Liver (tissue), 9 donors: ENCODE measurements around the gene PLEKHO2. TPM values are rescaled to one million over a fixed set of nuclear protein-coding genes. Genes with fewer than 3 reads are reported as not detected.

Experiments used
- DNase-seq: peaks from one replicate; pipeline ENCODE4 v3.0.0-alpha.2; 2017; ENCODE audit warnings: low spot score
- H3K27ac ChIP-seq, 2 donors: one replicate each; pipeline ENCODE4 v1.7.0; 2013; ENCODE audit warnings: inconsistent platforms in 2 of 2, low read length in 2 of 2, control low read depth in 1 of 2, low read depth in 1 of 2, mild to moderate bottlenecking in 1 of 2
- H3K27me3 ChIP-seq, 4 donors: one replicate each; pipeline versions ENCODE4 v1.6.1 to v1.7.0; 2013; ENCODE audit warnings: low read length in 3 of 4, inconsistent platforms in 1 of 4, mild to moderate bottlenecking in 1 of 4, moderate library complexity in 1 of 4; ENCODE audit not compliant: control insufficient read depth in 4 of 4, insufficient read depth in 4 of 4
- H3K36me3 ChIP-seq, 4 donors: one replicate each; pipeline versions ENCODE4 v1.6.1 to v1.7.0; 2013; ENCODE audit warnings: low read length in 3 of 4, mild to moderate bottlenecking in 3 of 4, low read depth in 1 of 4, moderate library complexity in 1 of 4; ENCODE audit not compliant: control insufficient read depth in 4 of 4, insufficient read depth in 3 of 4
- H3K4me1 ChIP-seq, 4 donors: one replicate each; pipeline versions ENCODE4 v1.6.1 to v1.7.0; 2013; ENCODE audit warnings: low read length in 3 of 4, mild to moderate bottlenecking in 3 of 4, moderate library complexity in 1 of 4; ENCODE audit not compliant: control insufficient read depth in 4 of 4, insufficient read depth in 4 of 4
- H3K4me3 ChIP-seq, 3 donors: one replicate each; pipeline versions ENCODE4 v1.6.1 to v1.7.0; 2013; ENCODE audit warnings: low read length in 3 of 3, control low read depth in 1 of 3, low read depth in 1 of 3, mild to moderate bottlenecking in 1 of 3
- H3K9ac ChIP-seq, 2 donors: one replicate each; pipeline ENCODE4 v1.7.0; 2013; ENCODE audit warnings: low read length in 2 of 2, mild to moderate bottlenecking in 2 of 2, moderate library complexity in 2 of 2, control low read depth in 1 of 2, low read depth in 1 of 2
- H3K9me3 ChIP-seq, 4 donors: one replicate each; pipeline versions ENCODE4 v1.6.1 to v1.7.0; 2013; ENCODE audit warnings: low read length in 3 of 4; ENCODE audit not compliant: control insufficient read depth in 4 of 4
- EGR1 ChIP-seq, 2 donors: IDR thresholded peaks; 2 replicates each; pipeline ENCODE4 v1.6.1; 2016 to 2018; ENCODE audit warnings: antibody characterized with exemption in 2 of 2, low read depth in 2 of 2
- FOXA1 ChIP-seq: IDR thresholded peaks from 2 replicates; pipeline ENCODE4 v1.6.1; 2016; ENCODE audit warnings: antibody characterized with exemption
- FOXA2 ChIP-seq: IDR thresholded peaks from 2 replicates; pipeline ENCODE4 v1.6.1; 2016; ENCODE audit warnings: antibody characterized with exemption
- GABPA ChIP-seq, 2 donors: IDR thresholded peaks in 1 of 2; conservative IDR thresholded peaks in 1 of 2; 2 replicates each; pipeline ENCODE4 v1.6.1; 2016; ENCODE audit warnings: antibody characterized with exemption in 2 of 2, mild to moderate bottlenecking in 1 of 2, moderate library complexity in 1 of 2
- HNF4A ChIP-seq, 2 donors: conservative IDR thresholded peaks; 2 replicates each; pipeline ENCODE4 v1.6.1; 2016; ENCODE audit warnings: antibody characterized with exemption in 2 of 2, mild to moderate bottlenecking in 2 of 2
- HNF4G ChIP-seq: IDR thresholded peaks from 2 replicates; pipeline ENCODE4 v1.6.1; 2016; ENCODE audit warnings: antibody characterized with exemption
- JUND ChIP-seq, 2 donors: IDR thresholded peaks; 2 replicates each; pipeline ENCODE4 v1.6.1; 2016; ENCODE audit warnings: antibody characterized with exemption in 2 of 2
- NR2F2 ChIP-seq: IDR thresholded peaks from 2 replicates; pipeline ENCODE4 v1.6.1; 2016; ENCODE audit warnings: antibody characterized with exemption
- RAD21 ChIP-seq, 2 donors: IDR thresholded peaks; 2 replicates each; pipeline ENCODE4 v1.6.1; 2016; ENCODE audit warnings: antibody characterized with exemption in 2 of 2, mild to moderate bottlenecking in 2 of 2
- RXRA ChIP-seq, 2 donors: IDR thresholded peaks; 2 replicates each; pipeline ENCODE4 v1.6.1; 2017 to 2018; ENCODE audit warnings: antibody characterized with exemption in 2 of 2, mild to moderate bottlenecking in 1 of 2
- SP1 ChIP-seq: IDR thresholded peaks from 2 replicates; pipeline ENCODE4 v1.6.1; 2018; ENCODE audit warnings: antibody characterized with exemption, mild to moderate bottlenecking
- TAF1 ChIP-seq: conservative IDR thresholded peaks from 2 replicates; pipeline ENCODE4 v1.6.1; 2016; ENCODE audit warnings: antibody characterized with exemption, mild to moderate bottlenecking
- YY1 ChIP-seq: IDR thresholded peaks from 2 replicates; pipeline ENCODE4 v1.6.1; 2016; ENCODE audit warnings: antibody characterized with exemption, mild to moderate bottlenecking
- WGBS: extraction: QIAGEN DNeasy Blood & Tissue Kit; methylation state at CpG from one replicate; pipeline ENCODE4 v1.1.7; 2013; 5-methylcytosine and 5-hydroxymethylcytosine counted together
- polyA plus RNA-seq, 2 donors: library from polyadenylated mRNA; stranded (reverse) in 1 of 2; unstranded in 1 of 2; fragments of 200-250 nt in 1 of 2; fragments of >200 nt in 1 of 2; fragmentation: Nextera tagmentation in 1 of 2; extraction: Ambion mirVana in 1 of 2; gene quantifications; one replicate each; pipeline versions ENCODE4 v1.2.1 to v1.2.3, GENCODE V29; 2013 to 2015
- total RNA-seq, 2 donors: library from RNA; depleted of rRNA; stranded (reverse); fragments of >200 nt; gene quantifications; one replicate each; pipeline ENCODE4 v1.2.3, GENCODE V29; 2014
- TF ChIP-seq, protein P1 (sequence below): IDR thresholded peaks from 2 replicates; pipeline ENCODE4 v1.6.1; 2016; ENCODE audit warnings: antibody characterized with exemption
- TF ChIP-seq, protein P2 (sequence below): IDR thresholded peaks from 2 replicates; pipeline ENCODE4 v1.6.1; 2016; ENCODE audit warnings: antibody characterized with exemption
- TF ChIP-seq, protein P3 (sequence below): IDR thresholded peaks from 2 replicates; pipeline ENCODE4 v1.6.1; 2016; ENCODE audit warnings: antibody characterized with exemption
- TF ChIP-seq, protein P4 (sequence below): fragments of 150-350 bp; IDR thresholded peaks from 2 replicates; pipeline ENCODE4 v1.5.1; 2017; ENCODE audit warnings: improper control_type of control experiment, low read depth, low read length; ENCODE audit not compliant: missing input control
- TF ChIP-seq, protein P5 (sequence below): IDR thresholded peaks from 2 replicates; pipeline ENCODE4 v1.6.1; 2016; ENCODE audit warnings: antibody characterized with exemption, mild to moderate bottlenecking
- donor health status: healthy.
- donor health status: healthy.
- donor health status: healthy.
- donor health status: healthy.
- donor health status: healthy.

PLEKHO2 gene
- total and polyA plus RNA-seq, 4 donors = 2.0 to 11.3 (median 8.5) TPM

DNA sequence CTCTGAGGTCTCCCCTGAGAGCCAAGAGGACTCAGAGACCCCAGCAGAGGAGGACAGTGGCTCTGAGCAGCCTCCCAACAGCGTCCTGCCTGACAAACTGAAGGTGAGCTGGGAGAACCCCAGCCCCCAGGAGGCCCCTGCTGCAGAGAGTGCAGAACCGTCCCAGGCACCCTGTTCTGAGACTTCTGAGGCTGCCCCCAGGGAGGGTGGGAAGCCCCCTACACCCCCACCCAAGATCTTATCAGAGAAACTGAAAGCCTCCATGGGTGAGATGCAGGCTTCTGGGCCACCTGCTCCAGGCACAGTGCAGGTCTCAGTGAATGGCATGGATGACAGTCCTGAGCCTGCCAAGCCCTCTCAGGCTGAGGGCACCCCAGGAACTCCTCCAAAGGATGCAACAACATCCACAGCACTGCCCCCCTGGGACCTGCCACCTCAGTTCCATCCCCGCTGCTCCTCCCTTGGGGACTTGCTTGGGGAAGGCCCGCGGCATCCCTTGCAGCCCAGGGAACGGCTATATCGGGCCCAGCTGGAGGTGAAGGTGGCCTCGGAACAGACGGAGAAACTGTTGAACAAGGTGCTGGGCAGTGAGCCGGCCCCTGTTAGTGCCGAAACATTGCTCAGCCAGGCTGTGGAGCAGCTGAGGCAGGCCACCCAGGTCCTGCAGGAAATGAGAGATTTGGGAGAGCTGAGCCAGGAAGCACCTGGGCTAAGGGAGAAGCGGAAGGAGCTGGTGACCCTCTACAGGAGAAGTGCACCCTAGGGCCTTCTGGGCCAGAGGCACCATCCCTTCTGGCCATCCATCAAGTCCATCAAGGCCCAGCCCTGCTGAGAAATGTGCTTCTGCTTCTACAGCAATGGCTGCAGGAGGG is 23.6 kb downstream of the PLEKHO2 start:
- 93% methylated on average over 12 of the region's 12 CpGs for WGBS
- H3K36me3 ChIP-seq = peaks cover 0 to 6% (median under 1%) of the 10 kb centered on the region in 4 donors
- TF ChIP-seq YY1 = no peak
- no peak for TF ChIP-seq FOXA1
- TF ChIP-seq FOXA2 = no peak
- no peak for TF ChIP-seq RXRA (IDR thresholded peaks at IDR 0.05)
- TF ChIP-seq, protein P1, sequence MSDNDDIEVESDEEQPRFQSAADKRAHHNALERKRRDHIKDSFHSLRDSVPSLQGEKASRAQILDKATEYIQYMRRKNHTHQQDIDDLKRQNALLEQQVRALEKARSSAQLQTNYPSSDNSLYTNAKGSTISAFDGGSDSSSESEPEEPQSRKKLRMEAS = no peak
- TF ChIP-seq HNF4G = no peak
- no peak for TF ChIP-seq TAF1
- TF ChIP-seq HNF4A (conservative IDR thresholded peaks at IDR 0.05) = no peak
- no peak for TF ChIP-seq EGR1 (IDR thresholded peaks at IDR 0.05; ENCODE audit: low read depth in 2 of 2)
- TF ChIP-seq, protein P2, sequence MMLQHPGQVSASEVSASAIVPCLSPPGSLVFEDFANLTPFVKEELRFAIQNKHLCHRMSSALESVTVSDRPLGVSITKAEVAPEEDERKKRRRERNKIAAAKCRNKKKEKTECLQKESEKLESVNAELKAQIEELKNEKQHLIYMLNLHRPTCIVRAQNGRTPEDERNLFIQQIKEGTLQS = no peak
- no peak overlapping the region for H3K27ac ChIP-seq
- no peaks in the 10 kb centered on the region for H3K9me3 ChIP-seq
- H3K27me3 ChIP-seq = no peaks in the 10 kb centered on the region
- no peak overlapping the region for H3K9ac ChIP-seq
- no peak for DNase-seq
- H3K4me3 ChIP-seq = no peak overlapping the region
- peaks cover 0 to 13% (median 0%) of the 10 kb centered on the region in 4 donors for H3K4me1 ChIP-seq

DNA sequence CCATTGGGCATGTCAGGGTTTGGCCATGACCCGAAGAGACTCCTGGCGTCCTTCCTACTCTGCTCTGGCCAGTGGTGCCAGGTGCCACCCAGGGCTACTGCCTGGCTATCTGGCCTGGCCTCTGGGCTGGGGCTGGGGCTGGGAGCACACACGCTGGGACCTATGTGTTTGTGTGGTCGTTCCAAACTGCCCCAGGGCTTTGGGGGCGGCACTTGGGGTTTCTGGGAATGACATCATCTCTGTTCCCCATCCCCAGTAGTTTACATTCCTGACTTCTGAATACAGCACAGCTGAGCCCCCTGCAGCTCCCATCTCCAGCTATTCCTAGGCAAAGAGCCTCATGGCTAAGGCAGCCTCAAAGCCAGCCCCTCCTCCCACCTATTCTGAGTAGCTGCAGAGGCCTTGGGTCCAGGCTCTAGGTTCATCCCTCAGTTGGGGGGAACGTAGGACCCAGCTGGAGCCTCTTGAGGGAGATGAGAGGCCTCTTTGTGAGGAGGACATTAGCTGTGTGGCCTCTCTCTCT is 24.3 kb downstream of the PLEKHO2 start:
- peaks cover 0 to 12% (median 0%) of the 10 kb centered on the region in 4 donors for H3K4me1 ChIP-seq
- H3K4me3 ChIP-seq = no peak overlapping the region
- H3K9ac ChIP-seq = no peak overlapping the region
- WGBS = 59% methylated on average over 6 of the region's 6 CpGs
- TF ChIP-seq YY1 = peak; percentile 13
- TF ChIP-seq, protein P1 = no peak
- TF ChIP-seq NR2F2 = no peak
- H3K27me3 ChIP-seq = no peaks in the 10 kb centered on the region
- no peak for DNase-seq
- no peak overlapping the region for H3K27ac ChIP-seq
- H3K36me3 ChIP-seq = peaks cover 0 to 6% (median under 1%) of the 10 kb centered on the region in 4 donors
- H3K9me3 ChIP-seq = no peaks in the 10 kb centered on the region

DNA sequence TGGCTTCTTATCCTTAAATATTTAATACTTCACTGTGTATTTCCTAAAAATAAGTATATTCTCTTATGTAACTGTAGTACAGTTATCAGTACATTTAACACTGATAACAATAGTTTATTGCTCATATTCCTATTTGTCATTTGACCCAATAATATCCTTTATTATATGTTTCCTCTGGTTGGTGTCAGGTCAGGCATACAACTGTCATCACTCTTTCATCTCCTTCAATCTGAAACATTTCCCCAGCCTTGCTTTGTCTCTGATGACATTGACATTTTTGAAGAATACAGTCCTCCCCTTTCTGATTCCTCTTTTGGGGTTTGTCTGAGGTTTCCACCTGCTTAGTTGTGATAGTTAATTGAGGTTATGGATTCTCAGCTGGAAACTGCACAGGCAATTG is 27.8 kb downstream of the PLEKHO2 start:
- Histone ChIP-seq H3K4me1 (peaks cover 0 to 10% (median 0%) of the 10 kb centered on the region in 4 donors), H3K9me3 (no peaks in the 10 kb centered on the region), H3K36me3 (peaks cover 0 to 6% (median 0%) of the 10 kb centered on the region in 4 donors), H3K27me3 (no peaks in the 10 kb centered on the region), H3K4me3 (no peak overlapping the region), H3K9ac (no peak overlapping the region), H3K27ac (no peak overlapping the region)
- DNase-seq = no peak
- TF ChIP-seq FOXA2 = no peak
- TF ChIP-seq HNF4A (conservative IDR thresholded peaks at IDR 0.05) = no peak
- TF ChIP-seq SP1 = no peak
- TF ChIP-seq NR2F2 = no peak
- TF ChIP-seq, protein P3, sequence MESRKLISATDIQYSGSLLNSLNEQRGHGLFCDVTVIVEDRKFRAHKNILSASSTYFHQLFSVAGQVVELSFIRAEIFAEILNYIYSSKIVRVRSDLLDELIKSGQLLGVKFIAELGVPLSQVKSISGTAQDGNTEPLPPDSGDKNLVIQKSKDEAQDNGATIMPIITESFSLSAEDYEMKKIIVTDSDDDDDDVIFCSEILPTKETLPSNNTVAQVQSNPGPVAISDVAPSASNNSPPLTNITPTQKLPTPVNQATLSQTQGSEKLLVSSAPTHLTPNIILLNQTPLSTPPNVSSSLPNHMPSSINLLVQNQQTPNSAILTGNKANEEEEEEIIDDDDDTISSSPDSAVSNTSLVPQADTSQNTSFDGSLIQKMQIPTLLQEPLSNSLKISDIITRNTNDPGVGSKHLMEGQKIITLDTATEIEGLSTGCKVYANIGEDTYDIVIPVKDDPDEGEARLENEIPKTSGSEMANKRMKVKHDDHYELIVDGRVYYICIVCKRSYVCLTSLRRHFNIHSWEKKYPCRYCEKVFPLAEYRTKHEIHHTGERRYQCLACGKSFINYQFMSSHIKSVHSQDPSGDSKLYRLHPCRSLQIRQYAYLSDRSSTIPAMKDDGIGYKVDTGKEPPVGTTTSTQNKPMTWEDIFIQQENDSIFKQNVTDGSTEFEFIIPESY = no peak
- TF ChIP-seq, protein P4, sequence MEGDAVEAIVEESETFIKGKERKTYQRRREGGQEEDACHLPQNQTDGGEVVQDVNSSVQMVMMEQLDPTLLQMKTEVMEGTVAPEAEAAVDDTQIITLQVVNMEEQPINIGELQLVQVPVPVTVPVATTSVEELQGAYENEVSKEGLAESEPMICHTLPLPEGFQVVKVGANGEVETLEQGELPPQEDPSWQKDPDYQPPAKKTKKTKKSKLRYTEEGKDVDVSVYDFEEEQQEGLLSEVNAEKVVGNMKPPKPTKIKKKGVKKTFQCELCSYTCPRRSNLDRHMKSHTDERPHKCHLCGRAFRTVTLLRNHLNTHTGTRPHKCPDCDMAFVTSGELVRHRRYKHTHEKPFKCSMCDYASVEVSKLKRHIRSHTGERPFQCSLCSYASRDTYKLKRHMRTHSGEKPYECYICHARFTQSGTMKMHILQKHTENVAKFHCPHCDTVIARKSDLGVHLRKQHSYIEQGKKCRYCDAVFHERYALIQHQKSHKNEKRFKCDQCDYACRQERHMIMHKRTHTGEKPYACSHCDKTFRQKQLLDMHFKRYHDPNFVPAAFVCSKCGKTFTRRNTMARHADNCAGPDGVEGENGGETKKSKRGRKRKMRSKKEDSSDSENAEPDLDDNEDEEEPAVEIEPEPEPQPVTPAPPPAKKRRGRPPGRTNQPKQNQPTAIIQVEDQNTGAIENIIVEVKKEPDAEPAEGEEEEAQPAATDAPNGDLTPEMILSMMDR = no peak
- no peak for TF ChIP-seq EGR1 (IDR thresholded peaks at IDR 0.05; ENCODE audit: low read depth in 2 of 2)
- no peak for TF ChIP-seq TAF1
- TF ChIP-seq, protein P5, sequence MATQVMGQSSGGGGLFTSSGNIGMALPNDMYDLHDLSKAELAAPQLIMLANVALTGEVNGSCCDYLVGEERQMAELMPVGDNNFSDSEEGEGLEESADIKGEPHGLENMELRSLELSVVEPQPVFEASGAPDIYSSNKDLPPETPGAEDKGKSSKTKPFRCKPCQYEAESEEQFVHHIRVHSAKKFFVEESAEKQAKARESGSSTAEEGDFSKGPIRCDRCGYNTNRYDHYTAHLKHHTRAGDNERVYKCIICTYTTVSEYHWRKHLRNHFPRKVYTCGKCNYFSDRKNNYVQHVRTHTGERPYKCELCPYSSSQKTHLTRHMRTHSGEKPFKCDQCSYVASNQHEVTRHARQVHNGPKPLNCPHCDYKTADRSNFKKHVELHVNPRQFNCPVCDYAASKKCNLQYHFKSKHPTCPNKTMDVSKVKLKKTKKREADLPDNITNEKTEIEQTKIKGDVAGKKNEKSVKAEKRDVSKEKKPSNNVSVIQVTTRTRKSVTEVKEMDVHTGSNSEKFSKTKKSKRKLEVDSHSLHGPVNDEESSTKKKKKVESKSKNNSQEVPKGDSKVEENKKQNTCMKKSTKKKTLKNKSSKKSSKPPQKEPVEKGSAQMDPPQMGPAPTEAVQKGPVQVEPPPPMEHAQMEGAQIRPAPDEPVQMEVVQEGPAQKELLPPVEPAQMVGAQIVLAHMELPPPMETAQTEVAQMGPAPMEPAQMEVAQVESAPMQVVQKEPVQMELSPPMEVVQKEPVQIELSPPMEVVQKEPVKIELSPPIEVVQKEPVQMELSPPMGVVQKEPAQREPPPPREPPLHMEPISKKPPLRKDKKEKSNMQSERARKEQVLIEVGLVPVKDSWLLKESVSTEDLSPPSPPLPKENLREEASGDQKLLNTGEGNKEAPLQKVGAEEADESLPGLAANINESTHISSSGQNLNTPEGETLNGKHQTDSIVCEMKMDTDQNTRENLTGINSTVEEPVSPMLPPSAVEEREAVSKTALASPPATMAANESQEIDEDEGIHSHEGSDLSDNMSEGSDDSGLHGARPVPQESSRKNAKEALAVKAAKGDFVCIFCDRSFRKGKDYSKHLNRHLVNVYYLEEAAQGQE = no peak
- TF ChIP-seq RXRA (IDR thresholded peaks at IDR 0.05) = no peak
- no peak for TF ChIP-seq GABPA (IDR thresholded peaks at IDR 0.05 in 1 of 2, conservative IDR thresholded peaks at IDR 0.05 in 1 of 2)
- no peak for TF ChIP-seq JUND (IDR thresholded peaks at IDR 0.05)
- no peak for TF ChIP-seq FOXA1
- TF ChIP-seq HNF4G = no peak
- TF ChIP-seq RAD21 (IDR thresholded peaks at IDR 0.05) = no peak
